IMR-90 (cell line): Measurements from ENCODE around the gene PAM.

Experiments used
- BHLHE40 ChIP-seq: fragments of 150-350 bp; IDR thresholded peaks from 2 replicates; pipeline ENCODE4 v1.6.1; 2016; ENCODE audit warnings: mild to moderate bottlenecking, low read depth, low read length
- CEBPB ChIP-seq: IDR thresholded peaks from 2 replicates; pipeline ENCODE4 v1.6.1; 2012; ENCODE audit warnings: low read depth, low read length, improper control_type of control experiment
- CTCF ChIP-seq: conservative IDR thresholded peaks from 2 replicates; pipeline ENCODE4 v1.5.1; 2012; ENCODE audit warnings: mild to moderate bottlenecking, low read depth, low read length, improper control_type of control experiment
- FOS ChIP-seq: fragments of 150-350 bp; IDR thresholded peaks from 2 replicates; pipeline ENCODE4 v1.6.1; 2016; ENCODE audit warnings: low read depth, low read length
- MAZ ChIP-seq: IDR thresholded peaks from 2 replicates; pipeline ENCODE4 v1.6.1; 2012; ENCODE audit warnings: low read depth, mild to moderate bottlenecking, low read length, improper control_type of control experiment, moderate library complexity, borderline replicate concordance
- MXI1 ChIP-seq: IDR thresholded peaks from 2 replicates; pipeline ENCODE4 v1.6.1; 2012; ENCODE audit warnings: low read depth, mild to moderate bottlenecking, low read length, moderate library complexity, borderline replicate concordance
- NFE2L2 ChIP-seq: fragments of 150-350 bp; IDR thresholded peaks from 2 replicates; pipeline ENCODE4 v1.6.1; 2016; ENCODE audit warnings: low read depth, mild to moderate bottlenecking, low read length
- POLR2A ChIP-seq: IDR thresholded peaks from 2 replicates; pipeline ENCODE4 v1.6.1; 2012; ENCODE audit warnings: mild to moderate bottlenecking, low read depth, low read length
- RAD21 ChIP-seq: IDR thresholded peaks from 2 replicates; pipeline ENCODE4 v1.6.1; 2012; ENCODE audit warnings: low read length, improper control_type of control experiment
- RFX5 ChIP-seq: IDR thresholded peaks from 2 replicates; pipeline ENCODE4 v1.8.0; 2012; ENCODE audit warnings: low read depth, mild to moderate bottlenecking, low read length, moderate library complexity
- SMC3 ChIP-seq: fragments of 150-350 bp; IDR thresholded peaks from 2 replicates; pipeline ENCODE4 v1.6.1; 2016; ENCODE audit warnings: low read depth, mild to moderate bottlenecking, antibody characterized with exemption, low read length, moderate library complexity
- USF2 ChIP-seq: fragments of 150-350 bp; IDR thresholded peaks from 2 replicates; pipeline ENCODE4 v1.6.1; 2017; ENCODE audit warnings: mild to moderate bottlenecking, antibody characterized with exemption, low read length, low read depth

GRCh38 chr5:102874054-102874453, 118.9 kb downstream of the PAM start:
- no peak for TF ChIP-seq MAZ
- TF ChIP-seq POLR2A: no peak
- TF ChIP-seq CTCF: no peak
- TF ChIP-seq CEBPB: no peak
- TF ChIP-seq RAD21: no peak
- no peak for TF ChIP-seq SMC3
- no peak for TF ChIP-seq MXI1
- no peak for TF ChIP-seq USF2
- no peak for TF ChIP-seq BHLHE40
- no peak for TF ChIP-seq FOS
- TF ChIP-seq NFE2L2: no peak
- no peak for TF ChIP-seq RFX5
